Urothelium cell line (cell line): Measurements from ENCODE around the gene ATAD1.
"Not testable (repeated sequence)": the region's sequence is repeated elsewhere in the genome, so short reads cannot be mapped to it uniquely, and the experiment has no call there.

ENCODE experiments used
- DNase-seq: peaks from one replicate; pipeline ENCODE4 v3.0.0; 2011; ENCODE audit warnings: low spot score, mixed read lengths
- FAIRE-seq: peaks from 2 replicates; lab custom pipeline; 2011; peaks lifted over from hg19 to GRCh38; lab: Jason Lieb, UNC

The ATAD1 gene

GRCh38 chr10:87847550-87847949 lies 29.5 kb upstream of the ATAD1 start:
- FAIRE-seq, result no peak
- no peak for DNase-seq

GRCh38 chr10:87846711-87847110 lies 28.7 kb upstream of the ATAD1 start:
- FAIRE-seq, DNase-seq: not testable (repeated sequence)

- FAIRE-seq (no peak), DNase-seq (no peak)
Measured at GRCh38 chr10:87846023-87846422, 28.0 kb upstream of the ATAD1 start.

GRCh38 chr10:87845624-87845998 lies 27.6 kb upstream of the ATAD1 start:
- no peak for FAIRE-seq
- no peak for DNase-seq

- FAIRE-seq (no peak), DNase-seq (no peak)
Measured at GRCh38 chr10:87844837-87845623, 27.0 kb upstream of the ATAD1 start.

GRCh38 chr10:87843714-87844113 lies 25.7 kb upstream of the ATAD1 start:
- DNase-seq, result no peak
- FAIRE-seq, result no peak

GRCh38 chr10:87842776-87843497 lies 24.9 kb upstream of the ATAD1 start:
- DNase-seq, result no peak
- FAIRE-seq, result no peak

- FAIRE-seq, result no peak
- peak; percentile 58 for DNase-seq
Measured at GRCh38 chr10:87842220-87842641, 24.2 kb upstream of the ATAD1 start.

GRCh38 chr10:87841186-87841585 lies 23.2 kb upstream of the ATAD1 start:
- FAIRE-seq (no peak), DNase-seq (no peak)

- FAIRE-seq, result no peak
- no peak for DNase-seq
Measured at GRCh38 chr10:87838650-87839049, 20.6 kb upstream of the ATAD1 start.

- DNase-seq (no peak), FAIRE-seq (peak; percentile 44)
Measured at GRCh38 chr10:87837445-87837844, 19.4 kb upstream of the ATAD1 start.

GRCh38 chr10:87836098-87836497 lies 18.1 kb upstream of the ATAD1 start:
- no peak for DNase-seq
- no peak for FAIRE-seq

GRCh38 chr10:87829986-87830729 lies 12.1 kb upstream of the ATAD1 start:
- no peak for FAIRE-seq
- no peak for DNase-seq

GRCh38 chr10:87829051-87829450 lies 11.0 kb upstream of the ATAD1 start:
- DNase-seq, FAIRE-seq: not testable (repeated sequence)

- DNase-seq (no peak), FAIRE-seq (no peak)
Measured at GRCh38 chr10:87827681-87828080, 9.7 kb upstream of the ATAD1 start.

- no peak for FAIRE-seq
- DNase-seq, result no peak
Measured at GRCh38 chr10:87826653-87827052, 8.6 kb upstream of the ATAD1 start.

GRCh38 chr10:87819289-87819585 lies 1.2 kb upstream of the ATAD1 start:
- FAIRE-seq (no peak), DNase-seq (no peak)

GRCh38 chr10:87818505-87819288 lies 671 bp upstream of the ATAD1 start:
- no peak for FAIRE-seq
- peak; percentile 21 for DNase-seq

- FAIRE-seq (no peak), DNase-seq (no peak)
Measured at GRCh38 chr10:87816898-87817608, 973 bp downstream of the ATAD1 start.

GRCh38 chr10:87816163-87816897 lies 1.7 kb downstream of the ATAD1 start:
- no peak for FAIRE-seq
- no peak for DNase-seq
